HG03565 (cell line): ENCODE data around the gene TNIK.

Experiments
- ATAC-seq: cut with Tn5 transposase; IDR thresholded peaks from one replicate; pipeline ENCODE4 v1.9.1; 2021; ENCODE audit warnings: mild to moderate bottlenecking, moderate library complexity; ENCODE audit not compliant: unreplicated experiment

Gene TNIK

GRCh38 chr3:171181907-171182690 is 278.1 kb downstream of the TNIK start:
- no peak for ATAC-seq

GRCh38 chr3:171178714-171179113 is 281.5 kb downstream of the TNIK start:
- ATAC-seq = no peak

DNA sequence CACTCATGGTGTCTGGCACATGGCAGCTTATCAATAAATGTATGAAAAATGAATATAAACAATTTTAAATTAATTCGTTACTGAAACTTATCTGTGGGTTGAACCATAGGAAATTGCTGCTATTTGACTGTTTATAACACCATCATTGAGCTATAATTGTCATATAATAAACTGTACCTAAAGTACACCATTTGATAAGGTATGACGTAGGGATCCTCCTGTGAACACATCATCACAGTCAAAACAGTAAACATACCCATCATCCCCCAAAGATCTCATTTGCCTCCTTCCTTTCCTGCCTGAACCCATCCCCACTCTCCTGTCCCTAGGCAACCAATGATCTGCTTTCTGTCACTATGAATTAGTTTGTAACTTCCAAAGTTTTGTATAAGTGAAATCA is 282.7 kb downstream of the TNIK start:
- ATAC-seq = no peak

DNA sequence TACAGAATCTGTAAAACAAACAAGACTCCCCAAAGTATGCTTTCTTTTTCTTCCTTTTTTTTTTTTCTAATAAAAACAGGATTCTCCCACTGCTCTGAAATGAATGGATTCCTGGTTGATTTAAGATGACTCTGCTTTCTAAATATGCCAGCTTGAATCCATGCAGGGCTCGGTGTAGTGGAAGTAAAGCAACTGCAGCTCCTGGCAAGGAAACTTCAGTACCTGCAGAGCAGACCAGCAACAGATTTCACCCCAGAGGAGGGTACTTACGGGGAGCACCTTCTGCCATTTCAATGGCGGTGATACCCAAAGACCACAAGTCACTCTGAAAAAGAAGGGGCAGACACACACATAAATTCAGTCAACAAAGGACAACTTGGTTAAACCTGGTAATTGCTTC is 283.1 kb downstream of the TNIK start:
- ATAC-seq = no peak

- ATAC-seq = no peak
Measured at GRCh38 chr3:171176244-171176933, 283.8 kb downstream of the TNIK start.

DNA sequence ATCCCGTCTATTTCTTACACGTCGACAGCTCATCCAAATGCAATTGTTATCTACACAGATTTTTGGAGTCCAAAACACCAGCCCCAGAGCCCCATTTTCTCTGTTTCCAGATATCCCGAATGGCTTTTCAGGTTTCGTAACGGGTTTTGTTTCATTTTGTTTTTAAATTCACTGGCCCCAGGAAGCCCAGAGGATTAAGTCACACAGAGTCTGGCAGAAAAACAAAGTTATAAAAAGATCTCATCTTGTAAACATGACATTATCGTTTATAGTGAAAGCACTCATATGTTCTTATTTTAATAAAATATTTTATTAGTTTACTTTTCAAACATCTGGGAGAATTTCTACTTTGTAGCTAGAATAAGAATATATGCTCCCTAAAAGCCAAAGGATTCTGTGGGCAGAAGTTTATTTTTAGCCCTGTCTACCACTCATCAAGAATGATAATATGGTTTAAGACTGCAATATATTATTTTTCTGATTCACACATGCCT is 284.4 kb downstream of the TNIK start:
- ATAC-seq = no peak

GRCh38 chr3:171173736-171174135 is 286.5 kb downstream of the TNIK start:
- ATAC-seq = no peak

GRCh38 chr3:171172070-171172469 is 288.1 kb downstream of the TNIK start:
- ATAC-seq = no peak

- ATAC-seq = no peak
Measured at GRCh38 chr3:171169866-171170265, 290.3 kb downstream of the TNIK start.

- ATAC-seq = no peak
Measured at GRCh38 chr3:171169443-171169842, 290.8 kb downstream of the TNIK start.

GRCh38 chr3:171168551-171168950 is 291.7 kb downstream of the TNIK start:
- ATAC-seq = no peak

- no peak for ATAC-seq
Measured at GRCh38 chr3:171168086-171168485, 292.1 kb downstream of the TNIK start.

DNA sequence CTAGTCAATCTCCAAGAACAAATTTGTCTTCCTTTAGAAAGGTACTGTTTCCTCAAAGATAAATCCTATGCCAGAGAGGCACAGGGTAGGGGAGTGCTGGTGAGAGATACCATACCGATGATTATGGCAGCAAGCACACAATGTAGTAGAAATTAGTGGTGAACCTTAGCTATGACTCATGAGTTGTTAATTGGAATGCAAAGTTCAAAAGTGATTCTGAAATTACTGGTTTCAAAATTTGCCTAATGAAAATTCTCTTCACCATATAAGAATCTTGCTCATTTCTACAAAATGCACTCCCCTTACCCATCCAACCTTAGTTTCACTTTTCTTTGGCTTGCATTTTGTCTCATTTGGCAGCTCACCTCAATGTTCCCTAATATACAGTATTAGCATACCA is 294.2 kb downstream of the TNIK start:
- ATAC-seq = no peak

DNA sequence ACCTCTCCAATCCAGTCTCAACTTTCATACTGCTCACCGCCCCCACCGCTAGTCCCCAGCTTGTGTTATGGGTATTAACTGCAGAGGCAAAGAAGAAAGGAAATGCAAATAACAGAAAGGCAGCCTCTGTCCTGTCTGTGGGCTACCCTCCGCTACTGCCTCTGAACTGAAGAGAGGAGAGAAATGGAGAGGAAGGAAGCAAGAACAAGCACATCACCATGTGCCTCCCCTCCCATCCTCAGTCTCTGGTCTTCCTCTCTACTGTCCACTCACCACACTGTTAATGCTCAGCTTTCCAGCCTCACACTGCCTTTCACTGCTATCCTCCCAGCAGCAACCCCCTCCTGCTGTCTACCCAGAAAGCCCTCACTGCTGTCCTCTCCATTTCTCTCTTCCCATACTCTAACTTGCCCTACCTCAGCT is 294.7 kb downstream of the TNIK start:
- no peak for ATAC-seq

DNA sequence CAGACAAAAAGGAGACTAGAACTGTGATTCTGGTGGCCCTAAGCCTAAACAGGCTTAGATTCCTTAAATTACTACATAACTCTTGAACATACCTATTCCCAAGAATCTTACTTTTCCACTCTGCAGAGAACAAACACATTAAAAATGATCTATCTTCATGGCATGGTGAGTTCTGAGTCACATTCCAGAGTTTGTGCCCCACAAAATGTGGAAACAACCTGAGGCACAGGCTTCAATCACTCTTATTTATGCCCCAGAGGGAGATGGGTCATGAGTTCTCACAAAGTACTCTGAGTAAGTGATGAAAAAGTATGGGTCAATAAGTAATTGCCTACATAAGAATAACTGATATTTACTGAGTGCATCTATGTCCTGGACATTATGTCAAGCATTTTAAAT is 296.1 kb downstream of the TNIK start:
- no peak for ATAC-seq

GRCh38 chr3:171163101-171164066 is 296.8 kb downstream of the TNIK start:
- no peak for ATAC-seq

DNA sequence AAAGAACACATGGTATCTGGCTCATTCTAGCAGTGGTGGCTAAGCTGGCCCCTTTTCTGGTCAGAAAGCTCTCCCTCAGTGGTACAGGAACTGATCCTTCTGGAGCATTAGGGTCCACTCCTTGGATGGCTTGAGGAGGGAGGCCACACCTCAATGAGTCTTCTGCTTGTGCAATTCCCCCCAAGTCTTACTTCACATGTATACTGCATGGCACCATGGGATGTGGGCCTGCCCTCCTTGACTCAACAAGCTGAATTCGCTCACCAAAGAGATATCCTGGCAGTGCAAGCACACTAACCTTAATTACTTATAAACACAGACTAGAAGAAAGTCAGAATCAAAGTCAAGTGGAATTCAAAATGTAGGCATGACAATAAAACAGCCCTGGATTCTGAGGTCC is 299.9 kb downstream of the TNIK start:
- no peak for ATAC-seq

DNA sequence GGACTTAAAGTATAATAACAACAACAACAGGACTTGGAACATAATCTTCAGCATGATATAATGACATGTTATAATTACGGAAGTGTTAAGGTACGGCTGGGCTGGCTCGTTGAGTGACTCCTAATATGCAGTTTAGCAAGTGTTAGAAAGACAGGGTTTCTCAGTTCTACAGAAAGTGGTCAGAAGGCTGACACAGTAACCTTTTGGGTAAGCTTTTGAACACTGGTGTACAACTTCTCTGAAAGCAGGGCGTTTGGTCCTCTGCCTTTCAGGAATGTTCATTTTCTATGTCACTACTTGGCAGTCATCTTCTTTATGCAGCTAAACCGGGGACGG is 300.4 kb downstream of the TNIK start:
- ATAC-seq = no peak

GRCh38 chr3:171159024-171159821 is 301.0 kb downstream of the TNIK start:
- no peak for ATAC-seq

DNA sequence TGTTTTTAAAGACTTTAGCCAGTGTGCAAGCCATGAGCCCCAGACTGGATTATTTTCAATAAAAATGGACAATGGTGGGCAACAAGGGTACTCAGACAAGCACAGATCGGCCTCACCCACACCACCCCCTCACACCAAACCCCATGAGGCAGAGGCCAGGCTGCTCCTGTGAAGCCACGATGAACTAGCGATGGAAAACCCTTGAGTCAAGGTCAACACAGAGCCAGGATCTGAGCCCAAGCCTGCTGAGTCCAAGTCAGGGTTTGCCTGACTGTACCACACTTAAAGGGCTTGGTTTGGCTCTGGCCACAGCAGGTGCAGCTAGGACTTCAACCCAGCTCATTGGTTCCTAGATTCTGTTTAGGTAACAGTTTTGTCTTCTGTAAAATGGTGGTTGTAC is 302.2 kb downstream of the TNIK start:
- ATAC-seq = no peak
